ENCODE measurements around the gene ELP4.

The ELP4 gene

DNA sequence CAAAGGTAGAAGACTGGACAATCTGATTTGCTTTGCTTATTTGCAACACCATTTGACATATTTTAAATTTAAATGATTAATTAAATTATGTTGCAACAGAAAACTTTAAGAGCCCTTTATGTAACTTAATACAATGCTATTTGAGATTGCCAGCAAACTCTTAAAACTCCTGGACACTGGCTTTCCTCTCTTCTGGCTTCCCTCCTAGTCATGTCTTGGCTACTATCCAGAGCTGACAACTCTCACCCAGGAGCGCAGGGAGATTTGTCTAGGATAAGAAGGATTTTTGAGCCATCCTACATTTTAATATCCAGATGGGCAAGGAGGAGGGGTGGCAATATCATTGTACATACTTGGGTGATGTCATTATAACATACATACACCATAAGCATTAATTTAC is 134.3 kb downstream of the ELP4 start:
- Histone ChIP-seq H4K20me1 (ENCODE audit: insufficient read depth, low read length, poor library complexity, severe bottlenecking) (no peaks in the 10 kb centered on the region), H3F3A (ENCODE audit: low read depth) (no peaks in the 10 kb centered on the region), H3K79me2 (ENCODE audit: insufficient read depth, low read length) (no peaks in the 10 kb centered on the region), H3K4me2 (ENCODE audit: low read depth, low read length, poor library complexity, severe bottlenecking) (no peak overlapping the region), H2AFZ (ENCODE audit: low read length) (no peak overlapping the region), H3K36me3 (ENCODE audit: insufficient read depth, low read length) (no peaks in the 10 kb centered on the region), H3K4me1 (ENCODE audit: insufficient read depth, low read length, poor library complexity, severe bottlenecking) (no peaks in the 10 kb centered on the region), H3K27me3 (ENCODE audit: insufficient read depth, low read length, poor library complexity, severe bottlenecking) (no peaks in the 10 kb centered on the region), H3K9me2 (replicated peaks; ENCODE audit: low read depth, low read length) (no peaks in the 10 kb centered on the region), H3K9ac (ENCODE audit: low read depth, low read length, poor library complexity, severe bottlenecking) (no peak overlapping the region), H3K9me3 (ENCODE audit: insufficient read depth, low read depth, low read length) (no peaks in the 10 kb centered on the region), H3K4me3 (ENCODE audit: low read length, poor library complexity, severe bottlenecking) (no peak overlapping the region)
- TF ChIP-seq CTCF (conservative IDR thresholded peaks at IDR 0.05; ENCODE audit: low read length) (no peak), EZH2phosphoT487 (IDR thresholded peaks at IDR 0.05; ENCODE audit: borderline replicate concordance) (no peak)

DNA sequence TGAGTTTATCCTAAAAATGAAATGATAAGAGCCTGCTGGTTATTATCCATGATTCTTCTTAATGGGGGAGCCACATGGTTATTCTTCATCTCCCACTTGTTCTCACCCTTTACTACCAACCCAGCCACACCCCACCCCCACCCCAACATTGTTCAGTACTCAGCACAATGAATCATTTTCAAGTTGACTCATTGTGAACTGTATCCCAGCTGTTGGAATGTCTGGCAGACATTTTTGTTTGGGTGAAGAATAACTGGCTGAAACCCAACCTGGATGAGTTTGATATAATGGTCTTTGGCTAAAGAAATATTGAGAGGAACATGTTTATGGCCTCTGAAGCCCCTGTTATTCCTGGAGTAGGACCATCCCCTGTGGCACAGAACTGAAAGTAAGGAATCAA is 136.2 kb downstream of the ELP4 start:
- no peaks in the 10 kb centered on the region for H3F3A ChIP-seq (ENCODE audit: low read depth)
- H3K4me2 ChIP-seq (ENCODE audit: low read depth, low read length, poor library complexity, severe bottlenecking), result no peak overlapping the region
- no peaks in the 10 kb centered on the region for H3K27me3 ChIP-seq (ENCODE audit: insufficient read depth, low read length, poor library complexity, severe bottlenecking)
- no peaks in the 10 kb centered on the region for H3K9me3 ChIP-seq (ENCODE audit: insufficient read depth, low read depth, low read length)
- H3K9me2 ChIP-seq (replicated peaks; ENCODE audit: low read depth, low read length), result no peaks in the 10 kb centered on the region
- H3K36me3 ChIP-seq (ENCODE audit: insufficient read depth, low read length), result no peaks in the 10 kb centered on the region
- no peak overlapping the region for H3K9ac ChIP-seq (ENCODE audit: low read depth, low read length, poor library complexity, severe bottlenecking)
- no peaks in the 10 kb centered on the region for H4K20me1 ChIP-seq (ENCODE audit: insufficient read depth, low read length, poor library complexity, severe bottlenecking)
- no peak for TF ChIP-seq EZH2phosphoT487 (IDR thresholded peaks at IDR 0.05; ENCODE audit: borderline replicate concordance)
- no peak for TF ChIP-seq CTCF (conservative IDR thresholded peaks at IDR 0.05; ENCODE audit: low read length)
- H3K4me1 ChIP-seq (ENCODE audit: insufficient read depth, low read length, poor library complexity, severe bottlenecking), result no peaks in the 10 kb centered on the region
- no peak overlapping the region for H2AFZ ChIP-seq (ENCODE audit: low read length)
- H3K4me3 ChIP-seq (ENCODE audit: low read length, poor library complexity, severe bottlenecking), result no peak overlapping the region
- no peaks in the 10 kb centered on the region for H3K79me2 ChIP-seq (ENCODE audit: insufficient read depth, low read length)

- Histone ChIP-seq H3K9me2 (replicated peaks; ENCODE audit: low read depth, low read length) (no peaks in the 10 kb centered on the region), H3K4me3 (ENCODE audit: low read length, poor library complexity, severe bottlenecking) (no peak overlapping the region), H3K79me2 (ENCODE audit: insufficient read depth, low read length) (no peaks in the 10 kb centered on the region), H2AFZ (ENCODE audit: low read length) (no peak overlapping the region), H3F3A (ENCODE audit: low read depth) (no peaks in the 10 kb centered on the region), H3K9me3 (ENCODE audit: insufficient read depth, low read depth, low read length) (no peaks in the 10 kb centered on the region), H3K4me2 (ENCODE audit: low read depth, low read length, poor library complexity, severe bottlenecking) (no peak overlapping the region), H3K4me1 (ENCODE audit: insufficient read depth, low read length, poor library complexity, severe bottlenecking) (no peaks in the 10 kb centered on the region), H4K20me1 (ENCODE audit: insufficient read depth, low read length, poor library complexity, severe bottlenecking) (no peaks in the 10 kb centered on the region), H3K27me3 (ENCODE audit: insufficient read depth, low read length, poor library complexity, severe bottlenecking) (no peaks in the 10 kb centered on the region), H3K36me3 (ENCODE audit: insufficient read depth, low read length) (no peaks in the 10 kb centered on the region), H3K9ac (ENCODE audit: low read depth, low read length, poor library complexity, severe bottlenecking) (no peak overlapping the region)
- TF ChIP-seq EZH2phosphoT487 (IDR thresholded peaks at IDR 0.05; ENCODE audit: borderline replicate concordance) (no peak), CTCF (conservative IDR thresholded peaks at IDR 0.05; ENCODE audit: low read length) (no peak)
These were observed 136.6 kb downstream of the ELP4 start for GRCh38 chr11:31646216-31646615.
